Smooth muscle cell (in vitro differentiated cells): ENCODE results near the gene HOXB3. TPM values are rescaled to one million over a fixed set of nuclear protein-coding genes. Genes with fewer than 3 reads are reported as not detected.
A peak's percentile ranks its signal among the peaks of the same experiment; 100 is the strongest.

Source experiments
- DNase-seq: peaks from one replicate; lab custom pipeline; 2025; ENCODE audit not compliant: unreplicated experiment; lab: John Stamatoyannopoulos, UW
- H2AFZ ChIP-seq: fragments of 200-600 bp; sonication (generic); 2 replicates; pipeline ENCODE4 v1.6.0; 2016; ENCODE audit warnings: antibody characterized with exemption, low read depth, mild to moderate bottlenecking
- H3F3A ChIP-seq: fragments of 200-600 bp; sonication (generic); 2 replicates; pipeline ENCODE4 v1.6.0; 2017; ENCODE audit warnings: antibody characterized with exemption, low read depth
- H3K27ac ChIP-seq: fragments of 200-600 bp; sonication (generic); 2 replicates; pipeline ENCODE4 v1.5.1; 2016; ENCODE audit warnings: low read depth, mild to moderate bottlenecking
- H3K27me3 ChIP-seq: fragments of 200-600 bp; sonication (generic); 2 replicates; pipeline ENCODE4 v1.6.1; 2016; ENCODE audit warnings: low read depth, mild to moderate bottlenecking
- H3K36me3 ChIP-seq: fragments of 200-600 bp; sonication (generic); 2 replicates; pipeline ENCODE4 v1.5.1; 2016; ENCODE audit warnings: low read depth
- H3K4me1 ChIP-seq: fragments of 200-600 bp; sonication (generic); 2 replicates; pipeline ENCODE4 v1.5.1; 2016; ENCODE audit warnings: low read depth
- H3K4me2 ChIP-seq: fragments of 200-600 bp; sonication (generic); 2 replicates; pipeline ENCODE4 v1.6.0; 2016; ENCODE audit warnings: mild to moderate bottlenecking
- H3K4me3 ChIP-seq: fragments of 200-600 bp; sonication (generic); 2 replicates; pipeline ENCODE4 v1.5.1; 2016; ENCODE audit warnings: mild to moderate bottlenecking
- H3K79me2 ChIP-seq: fragments of 200-600 bp; sonication (generic); 2 replicates; pipeline ENCODE4 v1.6.0; 2016; ENCODE audit warnings: low read depth, mild to moderate bottlenecking
- H3K9ac ChIP-seq: fragments of 200-600 bp; sonication (generic); 2 replicates; pipeline ENCODE4 v1.6.0; 2016; ENCODE audit warnings: low read depth
- H3K9me3 ChIP-seq: fragments of 200-600 bp; sonication (generic); replicated peaks from 2 replicates; pipeline ENCODE4 v1.5.1; 2016; ENCODE audit warnings: low read depth
- H4K20me1 ChIP-seq: fragments of 200-600 bp; sonication (generic); 2 replicates; pipeline ENCODE4 v1.6.0; 2016; ENCODE audit warnings: low read depth
- WGBS: methylation state at CpG from one replicate; pipeline ENCODE4 v1.1.7; 2016; ENCODE audit warnings: low lambda C conversion rate; 5-methylcytosine and 5-hydroxymethylcytosine counted together
- polyA plus RNA-seq: library from polyadenylated mRNA; unstranded; fragments of >200 nt; fragmentation: Nextera tagmentation; extraction: Ambion mirVana; gene quantifications from 2 replicates; pipeline ENCODE4 v1.2.1, GENCODE V29; 2016
- total RNA-seq: library from RNA; depleted of rRNA; stranded (reverse); fragments of >200 nt; gene quantifications from 2 replicates; pipeline ENCODE4 v1.2.3, GENCODE V29; 2014
- TF ChIP-seq, protein P1 (sequence below): fragments of 200-600 bp; sonication (generic); IDR thresholded peaks from 2 replicates; pipeline ENCODE4 v1.5.1; 2017; ENCODE audit warnings: borderline replicate concordance, mild to moderate bottlenecking, antibody characterized with exemption; ENCODE audit not compliant: insufficient read depth, poor library complexity, severe bottlenecking

Gene HOXB3
- total and polyA plus RNA-seq, 2 experiments from 2014 or later: 2.8 to 5.1 TPM

DNA sequence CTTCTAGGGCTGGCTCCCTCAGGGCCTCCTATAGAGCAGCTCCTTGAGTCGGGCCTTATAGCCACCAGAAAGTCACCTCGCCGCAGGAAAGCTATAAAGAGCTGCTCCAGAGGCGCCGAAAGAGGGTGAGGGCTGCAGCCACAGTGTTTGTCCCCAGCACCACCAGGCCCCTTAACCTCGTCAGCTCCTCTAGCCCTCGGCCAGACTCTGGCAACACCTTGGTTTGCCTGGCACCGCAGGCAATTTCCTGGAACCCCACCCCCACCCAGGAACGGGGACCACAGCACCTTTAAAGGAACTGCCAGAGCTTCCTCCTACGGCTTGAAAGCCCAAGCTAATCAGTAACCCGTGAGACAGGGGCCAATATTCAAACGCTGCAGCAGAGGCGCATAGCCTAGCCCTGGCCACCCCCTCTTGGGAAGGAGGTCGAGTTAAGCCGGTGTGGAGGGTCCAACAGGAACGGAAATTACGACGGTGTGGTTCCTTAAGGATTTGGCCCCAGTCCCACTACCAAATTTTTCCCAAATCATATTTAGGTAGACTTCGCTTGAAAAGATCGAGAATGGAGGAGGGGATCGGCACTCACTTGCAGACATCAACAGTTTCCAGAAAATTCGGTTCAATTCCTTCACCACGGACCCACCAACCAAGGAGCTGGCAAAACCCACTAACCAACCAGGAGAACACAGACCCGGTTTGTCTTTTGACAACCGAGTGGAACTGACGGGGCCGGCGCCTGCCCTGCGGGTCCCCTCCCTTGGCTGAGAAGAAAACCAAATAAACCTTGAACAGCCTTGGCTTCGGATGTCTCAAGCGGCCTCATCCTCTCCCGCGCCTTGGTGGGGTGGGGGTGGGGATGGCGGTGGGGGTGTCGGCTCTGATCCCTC lies 11.7 kb upstream of the HOXB3 start:
- Histone ChIP-seq H3K9me3 (no peaks in the 10 kb centered on the region), H3K9ac (peak overlapping the region; percentile 35), H3K36me3 (no peaks in the 10 kb centered on the region), H4K20me1 (peaks cover 68% of the 10 kb centered on the region), H3K4me1 (peaks cover 9% of the 10 kb centered on the region), H3K4me2 (peak overlapping the region; percentile 98), H3K27ac (peak overlapping the region; percentile 79), H2AFZ (no peak overlapping the region), H3F3A (peaks cover 20% of the 10 kb centered on the region), H3K27me3 (peaks cover 7% of the 10 kb centered on the region), H3K79me2 (peaks cover 81% of the 10 kb centered on the region), H3K4me3 (peak overlapping the region; percentile 66)
- DNase-seq: no peak
- WGBS: 5% methylated on average over 35 of the region's 35 CpGs
- TF ChIP-seq, protein P1, sequence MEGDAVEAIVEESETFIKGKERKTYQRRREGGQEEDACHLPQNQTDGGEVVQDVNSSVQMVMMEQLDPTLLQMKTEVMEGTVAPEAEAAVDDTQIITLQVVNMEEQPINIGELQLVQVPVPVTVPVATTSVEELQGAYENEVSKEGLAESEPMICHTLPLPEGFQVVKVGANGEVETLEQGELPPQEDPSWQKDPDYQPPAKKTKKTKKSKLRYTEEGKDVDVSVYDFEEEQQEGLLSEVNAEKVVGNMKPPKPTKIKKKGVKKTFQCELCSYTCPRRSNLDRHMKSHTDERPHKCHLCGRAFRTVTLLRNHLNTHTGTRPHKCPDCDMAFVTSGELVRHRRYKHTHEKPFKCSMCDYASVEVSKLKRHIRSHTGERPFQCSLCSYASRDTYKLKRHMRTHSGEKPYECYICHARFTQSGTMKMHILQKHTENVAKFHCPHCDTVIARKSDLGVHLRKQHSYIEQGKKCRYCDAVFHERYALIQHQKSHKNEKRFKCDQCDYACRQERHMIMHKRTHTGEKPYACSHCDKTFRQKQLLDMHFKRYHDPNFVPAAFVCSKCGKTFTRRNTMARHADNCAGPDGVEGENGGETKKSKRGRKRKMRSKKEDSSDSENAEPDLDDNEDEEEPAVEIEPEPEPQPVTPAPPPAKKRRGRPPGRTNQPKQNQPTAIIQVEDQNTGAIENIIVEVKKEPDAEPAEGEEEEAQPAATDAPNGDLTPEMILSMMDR: no peak

DNA sequence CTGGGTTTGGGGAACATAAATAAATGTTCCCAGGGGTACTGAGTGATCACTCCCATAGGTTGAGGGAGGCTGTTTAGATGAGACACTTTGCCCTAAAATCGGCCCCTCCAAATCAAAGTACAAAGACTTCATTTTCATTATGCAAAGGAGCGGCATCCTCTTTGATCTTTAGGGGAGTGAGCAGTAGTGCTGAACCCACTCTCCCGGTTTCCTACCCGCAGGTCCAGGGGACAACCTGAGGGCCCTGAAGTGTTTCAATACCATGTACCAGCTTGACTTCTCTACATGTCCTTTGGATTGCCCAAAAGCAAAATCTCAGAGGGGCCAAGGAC lies 11.1 kb upstream of the HOXB3 start:
- H3K4me2 ChIP-seq: peak overlapping the region; percentile 98
- peak overlapping the region; percentile 35 for H3K9ac ChIP-seq
- peaks cover 7% of the 10 kb centered on the region for H3K27me3 ChIP-seq
- H3K27ac ChIP-seq: peak overlapping the region; percentile 79
- H3K4me1 ChIP-seq: peaks cover 9% of the 10 kb centered on the region
- no peak for DNase-seq
- no peak overlapping the region for H2AFZ ChIP-seq
- peaks cover 74% of the 10 kb centered on the region for H4K20me1 ChIP-seq
- H3K9me3 ChIP-seq: no peaks in the 10 kb centered on the region
- peak overlapping the region; percentile 66 for H3K4me3 ChIP-seq
- WGBS: 14% methylated on average over 4 of the region's 4 CpGs
- H3K36me3 ChIP-seq: no peaks in the 10 kb centered on the region
- H3K79me2 ChIP-seq: peaks cover 86% of the 10 kb centered on the region
- TF ChIP-seq, protein P1: no peak
- peaks cover 20% of the 10 kb centered on the region for H3F3A ChIP-seq

DNA sequence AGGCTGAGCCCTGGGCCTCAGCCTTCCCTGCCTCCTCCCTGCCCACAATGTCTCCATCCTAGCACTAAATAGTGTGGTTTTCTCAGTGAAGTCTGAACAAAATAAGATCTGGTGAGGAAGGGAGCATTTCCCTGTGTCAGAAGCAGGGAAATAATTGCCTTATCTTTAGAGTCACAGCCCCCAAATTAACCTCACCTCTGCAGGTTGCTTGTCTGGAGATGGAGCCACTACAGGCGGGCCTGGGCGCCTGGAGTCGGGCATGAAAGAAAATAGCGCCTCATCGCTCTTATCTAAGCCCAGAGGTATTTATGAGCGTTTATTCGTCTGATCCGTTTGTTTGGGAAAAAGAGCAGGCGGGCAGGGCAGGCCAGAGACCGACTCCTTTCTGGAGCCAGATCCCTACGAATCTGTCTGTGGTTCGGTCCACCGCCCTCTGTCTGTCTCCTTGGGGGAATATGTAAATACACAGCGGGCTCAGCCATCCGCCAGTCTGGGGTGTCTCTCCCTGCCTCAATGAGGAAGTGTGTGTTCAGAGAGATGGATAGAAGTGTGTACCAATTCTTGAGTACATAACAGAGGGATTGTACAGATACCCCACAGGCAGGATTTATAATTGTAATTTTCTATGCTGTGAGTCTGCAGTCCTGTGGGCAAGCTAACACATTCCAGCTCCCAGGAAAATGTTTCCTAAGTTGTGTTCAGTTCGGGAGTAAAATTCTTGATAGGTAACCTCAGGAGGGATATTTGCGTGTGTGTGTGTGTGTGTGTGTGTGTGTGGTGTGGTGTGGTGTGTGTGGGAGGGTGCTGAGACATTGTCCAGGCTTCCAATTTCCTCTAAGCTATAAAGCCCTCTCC lies 10.4 kb upstream of the HOXB3 start:
- Histone ChIP-seq H3K9ac (no peak overlapping the region), H3K9me3 (no peaks in the 10 kb centered on the region), H3K27ac (peak overlapping the region; percentile 79), H3F3A (peaks cover 20% of the 10 kb centered on the region), H3K27me3 (peaks cover 7% of the 10 kb centered on the region), H3K36me3 (no peaks in the 10 kb centered on the region), H3K4me3 (peak overlapping the region; percentile 66), H3K4me1 (peaks cover 9% of the 10 kb centered on the region), H4K20me1 (peaks cover 81% of the 10 kb centered on the region), H2AFZ (no peak overlapping the region), H3K4me2 (peak overlapping the region; percentile 98), H3K79me2 (peaks cover 91% of the 10 kb centered on the region)
- TF ChIP-seq, protein P1: no peak
- WGBS: 4% methylated on average over 17 of the region's 17 CpGs
- no peak for DNase-seq
